Mesothelial cell of epicardium (in vitro differentiated cells): ENCODE results near the gene FYN. TPM values are rescaled to one million over a fixed set of nuclear protein-coding genes. Genes with fewer than 3 reads are reported as not detected.

ENCODE experiments used
- DNase-seq, 2 experiments: peaks; one replicate each; pipeline ENCODE4 v3.0.0; 2021; ENCODE audit warnings: low spot score in 2 of 2; ENCODE audit not compliant: unreplicated experiment in 2 of 2
- H3K27ac Mint-ChIP-seq: 2 replicates; pipeline ENCODE4 v1.8.0; 2021; ENCODE audit warnings: mixed read lengths
- H3K27me3 Mint-ChIP-seq: 2 replicates; pipeline ENCODE4 v1.8.0; 2021; ENCODE audit warnings: low read depth, mixed read lengths
- H3K36me3 Mint-ChIP-seq: 2 replicates; pipeline ENCODE4 v1.8.0; 2021; ENCODE audit warnings: mixed read lengths
- H3K4me1 Mint-ChIP-seq: 2 replicates; pipeline ENCODE4 v1.8.0; 2021; ENCODE audit warnings: mixed read lengths
- H3K4me3 Mint-ChIP-seq: 2 replicates; pipeline ENCODE4 v1.8.0; 2021; ENCODE audit warnings: mild to moderate bottlenecking, moderate library complexity, mixed read lengths
- H3K9me3 Mint-ChIP-seq: 2 replicates; pipeline ENCODE4 v1.8.0; 2021; ENCODE audit warnings: mixed read lengths
- CTCF ChIP-seq: fragments of 200-600 bp; sonication (generic); IDR thresholded peaks from one replicate; pipeline ENCODE4 v1.5.0; 2021; ENCODE audit warnings: antibody characterized with exemption; ENCODE audit not compliant: unreplicated experiment
- total RNA-seq: library from RNA; stranded (reverse); gene quantifications from 3 replicates; pipeline ENCODE4 v1.2.1, GENCODE V29; 2021

The FYN gene
- total RNA-seq, 1 donor from 2014 or later, result 115 TPM

GRCh38 chr6:111746983-111747382, 126.3 kb downstream of the FYN start:
- no peak for TF ChIP-seq CTCF
- Mint-ChIP-seq H3K27ac (no peak overlapping the region), H3K9me3 (peaks cover 4% of the 10 kb centered on the region), H3K27me3 (no peaks in the 10 kb centered on the region), H3K36me3 (peaks cover 7% of the 10 kb centered on the region), H3K4me3 (no peak overlapping the region), H3K4me1 (peaks cover 13% of the 10 kb centered on the region)
- no peak for DNase-seq

GRCh38 chr6:111745636-111746035, 127.6 kb downstream of the FYN start:
- DNase-seq, result no peak
- peaks cover 13% of the 10 kb centered on the region for H3K4me1 Mint-ChIP-seq
- H3K27me3 Mint-ChIP-seq, result no peaks in the 10 kb centered on the region
- no peak overlapping the region for H3K4me3 Mint-ChIP-seq
- no peak overlapping the region for H3K27ac Mint-ChIP-seq
- peaks cover 3% of the 10 kb centered on the region for H3K9me3 Mint-ChIP-seq
- no peak for TF ChIP-seq CTCF
- peaks cover 8% of the 10 kb centered on the region for H3K36me3 Mint-ChIP-seq

- H3K27ac Mint-ChIP-seq, result no peak overlapping the region
- DNase-seq, result no peak
Observed at GRCh38 chr6:111745186-111745585, 128.1 kb downstream of the FYN start.

GRCh38 chr6:111743862-111744692, 129.2 kb downstream of the FYN start:
- no peak for DNase-seq
- no peak overlapping the region for H3K4me3 Mint-ChIP-seq
- peaks cover 16% of the 10 kb centered on the region for H3K36me3 Mint-ChIP-seq
- no peaks in the 10 kb centered on the region for H3K27me3 Mint-ChIP-seq
- no peak for TF ChIP-seq CTCF
- no peak overlapping the region for H3K27ac Mint-ChIP-seq
- no peaks in the 10 kb centered on the region for H3K9me3 Mint-ChIP-seq
- H3K4me1 Mint-ChIP-seq, result peaks cover 13% of the 10 kb centered on the region

More at GRCh38 chr6:111745186-111745585, 128.1 kb downstream of the FYN start:
- no peaks in the 10 kb centered on the region for H3K9me3 Mint-ChIP-seq
- peaks cover 10% of the 10 kb centered on the region for H3K36me3 Mint-ChIP-seq
- H3K4me3 Mint-ChIP-seq, result no peak overlapping the region
- H3K4me1 Mint-ChIP-seq, result peaks cover 13% of the 10 kb centered on the region
- TF ChIP-seq CTCF, result no peak
- no peaks in the 10 kb centered on the region for H3K27me3 Mint-ChIP-seq

GRCh38 chr6:111743360-111743759, 129.9 kb downstream of the FYN start:
- no peak for DNase-seq
- H3K27ac Mint-ChIP-seq, result no peak overlapping the region
- H3K4me1 Mint-ChIP-seq, result peaks cover 12% of the 10 kb centered on the region
- peaks cover 16% of the 10 kb centered on the region for H3K36me3 Mint-ChIP-seq
- H3K4me3 Mint-ChIP-seq, result no peak overlapping the region
- no peak for TF ChIP-seq CTCF
- no peaks in the 10 kb centered on the region for H3K27me3 Mint-ChIP-seq
- no peaks in the 10 kb centered on the region for H3K9me3 Mint-ChIP-seq
